Stimulated activated CD4-positive, alpha-beta T cell treated with anti-CD3 and anti-CD28 coated beads, TNF-alpha, amount 100 ng/mL, for 1 hour (primary cell): Measurements from ENCODE around the gene LDLRAD4.

Experiments used
- DNase-seq, 3 donors: peaks; one replicate each; pipeline ENCODE4 v3.0.0-alpha.2; 2020; ENCODE audit warnings: low read depth in 3 of 3, low spot score in 1 of 3

The LDLRAD4 gene

GRCh38 chr18:13227910-13228309, 9.3 kb downstream of the LDLRAD4 start:
- no peak for DNase-seq

- no peak for DNase-seq
Observed at GRCh38 chr18:13229001-13229671, 10.6 kb downstream of the LDLRAD4 start.

DNA sequence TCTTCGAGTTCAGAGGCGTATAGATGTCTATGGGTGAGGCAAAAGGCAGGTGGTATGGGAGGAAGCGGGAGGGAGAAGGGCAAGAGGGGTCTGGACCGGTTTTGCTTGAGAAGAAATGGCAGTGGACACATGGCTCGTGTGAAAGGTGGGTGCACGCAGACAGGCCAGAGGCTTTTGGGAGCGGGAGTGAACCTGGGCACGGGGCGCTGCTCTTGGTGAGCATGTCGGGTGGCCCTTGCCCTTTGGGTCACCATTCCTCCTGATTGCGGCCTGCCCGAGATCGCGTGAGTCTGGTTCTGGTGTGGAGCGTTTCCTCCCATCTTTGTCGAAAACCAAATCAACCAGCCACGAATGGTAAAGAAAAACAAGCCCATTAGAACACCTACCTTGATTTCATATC, 12.6 kb downstream of the LDLRAD4 start:
- no peak for DNase-seq

DNA sequence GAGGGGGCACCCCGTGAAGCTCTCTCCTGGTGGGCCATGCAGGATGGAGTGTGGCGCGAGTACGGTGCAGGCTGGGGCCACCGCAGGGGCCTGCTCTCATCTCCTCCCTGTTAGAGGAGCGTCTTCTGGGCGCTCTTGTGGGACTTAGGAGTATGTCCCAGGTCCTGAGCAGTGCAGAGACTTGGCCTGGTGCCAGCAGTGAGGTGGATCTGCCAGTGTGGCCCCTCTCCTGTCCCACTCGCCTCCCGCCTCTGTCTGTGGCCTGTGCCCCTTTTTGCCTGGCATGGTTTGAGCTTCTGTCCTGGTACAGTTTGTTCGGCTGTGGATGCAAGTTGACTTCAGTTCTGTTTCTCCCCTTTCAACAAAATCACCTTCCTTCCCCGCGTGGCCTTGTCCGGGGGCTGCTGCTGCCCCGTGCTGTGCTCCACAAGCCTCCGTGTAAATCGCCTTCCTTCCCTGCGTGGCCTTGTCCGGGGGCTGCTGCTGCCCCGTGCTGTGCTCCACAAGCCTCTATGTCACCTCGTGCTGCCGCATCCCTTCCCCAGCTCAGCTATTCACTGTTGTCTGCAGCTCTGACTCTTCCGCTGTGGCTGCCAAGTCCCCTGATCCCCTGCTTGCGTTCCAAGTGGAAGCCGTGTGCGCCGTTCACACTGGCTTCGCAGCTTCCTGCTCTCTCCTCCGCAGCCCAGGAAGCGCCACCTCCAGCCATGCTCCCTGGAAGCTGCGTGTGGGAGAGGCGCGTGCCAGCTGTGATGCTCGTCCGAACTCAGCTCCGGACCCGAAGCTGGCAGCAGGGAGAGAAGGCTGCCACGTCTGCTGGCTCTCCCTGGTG, 13.7 kb downstream of the LDLRAD4 start:
- DNase-seq: no peak

DNA sequence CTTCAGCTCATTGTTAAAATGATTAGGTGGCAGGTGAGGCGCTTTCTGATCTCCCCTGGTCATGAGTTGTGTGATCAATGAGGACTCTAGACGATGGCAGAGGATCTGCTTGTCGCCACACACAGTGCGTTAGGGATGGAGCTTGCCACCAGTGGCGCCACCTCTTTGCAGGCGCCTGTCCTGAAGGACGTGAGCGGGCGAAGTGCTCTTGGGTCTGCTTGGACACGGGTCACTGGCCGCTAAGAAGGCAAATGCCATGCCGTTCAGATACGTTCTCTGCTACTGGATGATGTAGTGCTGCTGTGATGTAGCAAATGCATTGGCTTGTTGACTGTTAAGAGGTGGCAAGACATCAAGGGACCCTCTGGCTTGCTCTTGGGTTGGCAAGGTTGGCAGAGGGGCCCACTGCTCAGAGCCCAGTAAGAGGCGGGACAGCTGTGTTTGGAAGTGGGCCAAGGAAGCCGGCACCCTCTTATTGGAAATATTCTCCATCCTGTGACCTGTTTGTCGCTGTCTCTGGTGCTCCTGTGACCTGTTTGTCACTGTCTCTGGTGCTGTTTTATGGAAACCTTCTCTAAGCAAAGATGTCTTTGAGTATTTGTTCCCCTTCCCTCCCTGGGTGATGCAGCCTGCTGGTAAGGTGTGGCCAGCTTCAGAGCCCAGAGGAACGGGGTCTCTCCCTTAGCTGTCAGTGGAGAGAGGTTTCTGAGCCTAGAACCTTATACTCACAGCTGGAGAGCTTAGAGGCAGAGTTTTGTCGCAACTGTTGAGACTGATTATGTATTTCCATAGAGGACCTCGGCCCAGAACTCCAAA, 14.6 kb downstream of the LDLRAD4 start:
- no peak for DNase-seq

DNA sequence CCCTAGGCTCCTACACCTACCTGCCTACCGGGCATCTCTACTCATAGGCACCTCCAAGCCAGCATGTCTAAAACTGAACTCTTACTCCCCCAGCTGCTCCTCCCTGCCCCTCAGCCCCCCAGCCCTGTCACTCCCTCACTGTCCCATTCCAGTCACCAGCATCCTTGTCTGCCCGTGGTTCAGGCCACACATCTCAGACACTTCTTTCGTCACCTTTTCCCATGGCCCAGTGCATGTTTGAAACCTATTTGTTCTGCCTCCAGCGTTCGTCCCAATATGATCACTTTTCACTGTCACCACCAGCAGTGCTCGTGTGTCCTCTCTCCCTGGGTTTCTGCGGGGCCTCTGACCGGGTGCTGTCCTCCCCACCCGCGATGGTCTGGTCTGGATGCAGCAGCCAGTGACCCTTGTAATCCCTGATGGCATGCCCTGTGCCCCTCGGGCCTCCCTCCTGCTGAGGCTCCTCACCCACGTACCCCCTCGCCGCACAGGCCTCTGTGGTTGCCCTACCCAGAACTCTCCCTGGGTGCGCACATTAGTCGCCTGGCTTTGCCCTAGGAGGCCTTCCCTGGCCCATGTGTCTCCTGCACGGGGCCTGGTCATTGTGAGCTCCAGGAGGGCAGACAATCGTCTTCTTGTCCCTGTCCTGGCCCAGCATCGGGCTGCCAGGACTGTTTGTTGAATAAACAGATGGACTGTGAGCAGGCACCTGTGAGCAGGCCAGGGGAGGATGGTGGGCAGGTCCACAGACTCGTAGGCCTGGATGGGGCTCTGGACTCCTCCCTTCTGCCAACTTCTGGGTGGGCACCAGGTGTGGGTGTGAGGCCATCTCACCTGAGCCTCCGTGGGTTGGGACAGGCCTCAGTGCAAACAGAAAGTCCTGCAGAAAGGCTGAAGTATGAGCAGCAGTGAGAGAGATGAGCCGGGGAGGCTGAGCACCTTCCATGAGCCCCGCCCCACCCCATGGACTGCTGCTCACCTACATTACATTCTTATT, 15.5 kb downstream of the LDLRAD4 start:
- no peak for DNase-seq

DNA sequence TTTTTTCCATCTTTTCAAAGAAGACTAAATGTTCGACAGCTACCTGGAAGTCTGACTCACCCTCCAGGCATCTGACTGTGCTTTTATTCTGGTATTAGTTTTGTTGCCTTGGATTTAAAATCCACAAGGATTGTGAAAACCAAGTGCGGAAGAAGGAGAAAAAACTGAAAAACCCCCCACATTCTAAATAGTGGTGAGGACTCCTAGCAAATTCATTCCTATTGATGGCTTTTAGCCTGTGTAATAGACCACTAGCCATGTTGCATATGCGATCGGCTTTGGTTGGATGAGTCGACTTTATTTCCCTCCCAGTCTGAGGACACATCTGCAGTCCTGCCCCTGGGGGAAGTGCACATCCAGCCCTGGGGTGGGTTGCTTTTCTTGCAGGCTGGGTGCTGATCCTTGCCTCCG, 16.9 kb downstream of the LDLRAD4 start:
- DNase-seq: no peak

DNA sequence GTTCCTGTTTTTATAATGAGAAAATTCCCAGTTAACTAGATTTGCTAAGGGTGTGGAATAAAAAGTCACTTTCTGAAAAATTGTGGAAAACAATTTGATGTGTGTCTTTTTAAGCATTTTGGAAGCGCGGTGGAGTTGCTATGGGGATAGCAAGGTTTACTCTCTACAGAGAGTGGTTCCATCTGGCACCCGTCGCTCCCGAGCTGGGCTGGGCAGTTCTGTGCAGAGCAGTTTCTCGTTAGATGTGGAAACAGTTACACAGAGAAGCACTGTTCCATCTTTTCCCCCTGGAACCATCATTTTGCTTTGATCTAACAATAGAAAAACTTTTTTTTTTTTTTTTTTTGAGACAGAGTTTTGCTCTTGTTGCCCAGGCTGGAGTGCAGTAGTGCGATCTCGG, 17.4 kb downstream of the LDLRAD4 start:
- no peak for DNase-seq

DNA sequence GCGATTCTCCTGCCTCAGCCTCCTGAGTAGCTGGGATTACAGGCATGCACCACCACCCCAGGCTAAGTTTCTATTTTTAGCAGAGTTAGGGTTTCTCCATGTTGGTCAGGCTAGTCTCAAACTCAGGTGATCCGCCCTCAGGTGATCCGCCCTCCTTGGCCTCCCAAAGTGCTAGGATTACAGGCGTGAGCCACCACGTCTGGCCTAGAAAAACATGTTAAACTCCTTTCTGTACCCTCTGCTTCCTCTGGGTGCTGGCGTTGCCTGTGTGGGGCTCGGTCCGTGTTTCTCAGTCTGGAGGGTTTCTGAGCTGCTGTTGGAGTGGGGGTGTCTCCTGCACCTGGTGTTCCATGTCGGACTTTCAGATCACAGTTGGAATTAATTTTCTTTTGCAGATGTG, 17.9 kb downstream of the LDLRAD4 start:
- DNase-seq: no peak

DNA sequence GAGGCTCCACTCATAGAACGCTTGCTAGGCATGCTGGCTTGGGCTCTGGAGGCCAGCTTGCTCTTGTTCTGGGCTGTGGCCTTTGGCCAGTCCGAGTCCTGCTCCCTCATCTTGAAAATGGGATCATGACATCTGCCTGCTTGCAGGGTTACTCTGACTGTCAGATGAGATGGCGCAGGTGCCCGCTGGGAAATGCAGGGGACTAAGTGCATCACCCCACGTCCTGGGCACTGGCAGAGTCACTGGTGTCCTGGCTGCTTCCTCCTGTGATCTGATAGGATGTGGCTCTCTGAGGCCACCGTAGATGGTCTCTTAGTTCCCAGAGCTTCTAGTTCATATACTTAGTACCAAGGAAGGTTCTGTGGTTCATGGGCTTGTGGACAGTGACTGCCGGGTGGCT, 18.5 kb downstream of the LDLRAD4 start:
- no peak for DNase-seq

DNA sequence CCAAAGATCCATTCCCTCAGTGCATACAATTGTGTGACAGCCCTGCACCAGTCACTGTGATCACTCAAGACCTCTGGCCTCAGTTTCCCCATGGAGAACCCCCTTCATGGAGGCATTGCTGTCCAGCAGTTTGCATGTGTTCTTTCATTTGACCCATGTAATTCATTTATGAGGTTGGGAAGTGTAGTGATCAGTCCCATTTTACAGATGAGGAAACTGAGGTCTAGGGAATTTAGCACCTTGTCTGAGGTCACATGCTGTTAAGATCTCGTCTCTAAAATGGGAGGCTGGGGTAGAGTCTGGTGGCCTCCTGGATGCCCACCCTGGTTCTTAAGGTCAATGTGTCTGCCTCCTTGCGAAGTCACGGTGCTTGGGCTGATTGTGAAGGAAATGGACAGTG, 19.1 kb downstream of the LDLRAD4 start:
- DNase-seq: no peak

DNA sequence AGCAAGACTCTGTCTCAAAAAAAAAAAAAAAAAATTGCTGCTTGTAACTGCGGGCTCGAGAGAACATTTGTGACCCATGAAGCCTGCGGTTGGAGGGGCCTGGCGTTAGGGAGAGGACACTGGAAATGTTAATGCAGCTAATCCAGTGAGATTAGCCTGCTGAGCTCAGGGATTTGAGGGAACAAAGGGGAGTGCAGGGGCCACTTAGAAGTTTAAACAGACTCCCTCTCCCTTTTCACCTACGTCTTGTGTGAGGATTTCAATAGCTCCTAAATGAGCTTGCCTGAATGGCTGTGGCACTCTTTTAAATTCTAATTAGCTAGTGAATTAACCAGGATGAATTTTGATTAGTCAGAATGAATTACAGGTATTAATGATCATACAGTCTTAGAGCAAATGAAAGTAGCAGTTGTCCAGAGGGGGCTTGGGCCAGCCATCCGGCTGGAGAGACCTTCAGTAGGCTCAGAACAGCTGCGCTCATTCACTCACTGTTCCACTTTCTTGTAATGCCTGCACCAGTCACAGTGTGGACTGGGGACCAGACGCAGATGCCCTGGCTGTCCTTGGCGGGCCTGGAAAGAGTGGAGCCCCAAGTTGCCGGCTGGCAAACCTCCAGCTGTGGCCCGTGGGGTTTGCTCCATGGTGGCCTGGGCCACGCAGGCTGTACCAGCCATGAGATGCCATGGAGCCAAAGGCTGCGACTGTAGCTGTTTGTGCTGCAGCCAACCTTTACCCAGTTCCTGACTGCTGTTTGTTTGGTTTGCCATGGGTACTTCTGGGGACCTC, 20.8 kb downstream of the LDLRAD4 start:
- no peak for DNase-seq

- no peak for DNase-seq
Observed at GRCh38 chr18:13240060-13240725, 21.6 kb downstream of the LDLRAD4 start.

DNA sequence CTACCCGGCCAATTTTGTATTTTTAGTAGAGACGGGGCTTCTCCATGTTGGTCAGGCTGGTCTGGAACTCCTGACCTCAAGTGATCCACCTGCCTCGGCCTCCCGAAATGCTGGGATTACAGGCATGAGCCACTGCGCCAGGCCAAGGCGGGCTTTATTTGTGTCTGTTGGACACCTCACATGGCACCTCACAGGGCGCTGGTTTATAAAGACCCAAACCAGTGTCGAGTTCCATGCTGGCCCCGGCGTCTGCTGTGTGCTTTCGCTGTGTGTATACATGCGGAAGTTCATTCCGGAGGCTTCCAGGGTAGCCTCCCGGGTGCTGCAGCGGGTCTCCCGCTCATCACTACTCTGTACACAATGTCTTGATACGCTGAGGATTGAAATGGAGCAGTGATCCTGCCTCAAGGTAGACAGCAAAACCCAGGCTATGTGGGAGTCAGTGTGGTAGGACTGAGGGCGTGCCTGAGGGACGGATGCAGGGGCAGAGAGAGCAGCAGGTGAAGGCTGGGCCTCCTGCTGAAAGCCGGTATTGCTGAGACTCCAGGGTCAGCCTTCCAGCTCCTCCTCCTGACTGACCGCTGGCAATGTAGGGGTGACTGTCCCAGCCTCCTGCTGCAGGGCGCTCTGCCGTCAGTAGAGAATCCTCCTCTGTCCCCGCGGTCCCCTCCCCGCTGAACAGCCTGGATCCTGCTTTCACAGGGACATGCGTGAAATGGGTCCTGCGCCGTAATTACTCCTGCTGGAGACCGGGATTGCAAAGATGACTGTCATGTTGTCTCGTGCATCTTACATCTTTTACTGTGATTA, 22.7 kb downstream of the LDLRAD4 start:
- no peak for DNase-seq

DNA sequence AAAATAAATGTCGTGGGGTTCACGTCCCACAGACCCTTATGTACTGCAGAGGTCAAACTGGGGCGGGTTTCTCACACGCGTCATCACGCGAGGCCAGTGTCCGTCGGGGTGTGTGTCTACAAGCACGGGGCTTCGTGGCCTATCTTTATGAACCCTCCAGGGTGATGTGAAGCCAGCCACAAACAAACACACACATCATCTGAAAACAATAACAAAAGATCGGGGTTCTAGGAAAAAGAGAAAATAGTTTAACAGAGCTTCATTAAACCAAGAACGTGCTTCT, 23.3 kb downstream of the LDLRAD4 start:
- no peak for DNase-seq

GRCh38 chr18:13242797-13243196, 24.2 kb downstream of the LDLRAD4 start:
- no peak for DNase-seq

DNA sequence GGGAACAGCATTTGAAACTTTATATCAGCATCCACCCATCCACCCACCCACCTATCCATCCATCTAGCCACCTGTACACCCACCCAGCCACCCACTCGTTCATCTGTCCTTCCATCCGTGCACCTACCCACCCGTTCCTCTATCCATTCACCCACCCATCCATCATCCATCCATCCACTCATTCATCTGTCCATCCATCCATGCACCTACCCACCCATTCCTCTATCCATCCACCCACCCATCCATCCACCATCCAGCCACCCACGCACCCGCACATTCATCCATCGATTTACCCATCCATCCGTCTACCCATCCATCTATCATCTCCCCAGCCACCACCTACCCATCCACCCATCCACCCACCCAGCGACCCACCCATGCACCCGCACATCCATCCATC, 24.8 kb downstream of the LDLRAD4 start:
- DNase-seq: no peak

GRCh38 chr18:13244135-13244534, 25.6 kb downstream of the LDLRAD4 start:
- DNase-seq: no peak

DNA sequence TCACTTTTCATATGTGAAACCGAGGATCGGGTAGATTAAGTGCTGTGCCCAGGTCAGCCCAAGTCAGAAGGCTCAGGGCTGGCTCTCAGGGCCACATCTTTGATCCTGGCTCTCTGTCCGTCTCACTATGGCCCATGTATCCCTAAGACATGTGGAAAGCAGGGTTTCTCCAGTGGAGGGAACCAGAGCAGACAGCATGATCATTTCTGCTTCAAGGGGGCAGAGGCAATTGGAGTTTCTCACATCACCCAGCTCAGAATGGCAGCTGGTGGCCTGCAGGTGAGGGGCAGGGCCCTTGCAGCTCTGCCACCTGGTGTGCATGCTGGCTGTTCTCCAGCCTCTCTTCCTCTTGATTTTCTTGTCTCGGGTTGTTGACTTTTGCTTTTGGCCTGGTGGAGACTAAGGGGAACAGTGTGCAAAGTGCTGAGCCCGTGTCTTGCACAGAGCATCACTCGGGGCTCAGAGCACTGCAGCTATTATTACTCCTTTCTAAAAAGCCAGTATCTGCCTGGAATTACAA, 27.0 kb downstream of the LDLRAD4 start:
- DNase-seq: no peak
